HPDE6-E6E7 (cell line): ENCODE measurements around the gene IGFL1.
A peak's percentile ranks its signal among the peaks of the same experiment; 100 is the strongest.
"Not testable (repeated sequence)": the region's sequence is repeated elsewhere in the genome, so short reads cannot be mapped to it uniquely, and the experiment has no call there.

Experiments
- DNase-seq: peaks from one replicate; pipeline ENCODE4 v3.0.0; 2011; ENCODE audit warnings: missing footprints; ENCODE audit errors: extremely low spot score

Gene IGFL1

DNA sequence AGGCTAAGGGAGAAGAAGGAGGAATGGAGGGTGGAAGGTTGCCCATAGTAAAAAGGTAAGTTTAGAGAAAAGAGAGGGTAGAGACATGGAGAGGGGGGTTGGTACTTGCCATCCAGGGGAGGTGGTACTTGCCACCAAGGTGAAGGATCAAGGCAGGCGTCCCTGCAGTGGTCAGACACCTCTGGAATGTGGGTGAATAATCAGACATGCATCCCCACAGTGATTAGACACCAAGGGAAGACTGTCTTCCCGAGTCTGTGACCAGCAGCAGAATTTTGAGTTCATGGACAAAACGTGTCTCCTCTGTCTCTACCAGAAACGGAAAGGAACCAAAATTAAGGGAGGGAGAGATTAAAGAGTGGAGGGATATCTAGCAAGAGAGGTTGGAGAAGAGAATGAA is 27.1 kb upstream of the IGFL1 start:
- DNase-seq, result no peak

DNA sequence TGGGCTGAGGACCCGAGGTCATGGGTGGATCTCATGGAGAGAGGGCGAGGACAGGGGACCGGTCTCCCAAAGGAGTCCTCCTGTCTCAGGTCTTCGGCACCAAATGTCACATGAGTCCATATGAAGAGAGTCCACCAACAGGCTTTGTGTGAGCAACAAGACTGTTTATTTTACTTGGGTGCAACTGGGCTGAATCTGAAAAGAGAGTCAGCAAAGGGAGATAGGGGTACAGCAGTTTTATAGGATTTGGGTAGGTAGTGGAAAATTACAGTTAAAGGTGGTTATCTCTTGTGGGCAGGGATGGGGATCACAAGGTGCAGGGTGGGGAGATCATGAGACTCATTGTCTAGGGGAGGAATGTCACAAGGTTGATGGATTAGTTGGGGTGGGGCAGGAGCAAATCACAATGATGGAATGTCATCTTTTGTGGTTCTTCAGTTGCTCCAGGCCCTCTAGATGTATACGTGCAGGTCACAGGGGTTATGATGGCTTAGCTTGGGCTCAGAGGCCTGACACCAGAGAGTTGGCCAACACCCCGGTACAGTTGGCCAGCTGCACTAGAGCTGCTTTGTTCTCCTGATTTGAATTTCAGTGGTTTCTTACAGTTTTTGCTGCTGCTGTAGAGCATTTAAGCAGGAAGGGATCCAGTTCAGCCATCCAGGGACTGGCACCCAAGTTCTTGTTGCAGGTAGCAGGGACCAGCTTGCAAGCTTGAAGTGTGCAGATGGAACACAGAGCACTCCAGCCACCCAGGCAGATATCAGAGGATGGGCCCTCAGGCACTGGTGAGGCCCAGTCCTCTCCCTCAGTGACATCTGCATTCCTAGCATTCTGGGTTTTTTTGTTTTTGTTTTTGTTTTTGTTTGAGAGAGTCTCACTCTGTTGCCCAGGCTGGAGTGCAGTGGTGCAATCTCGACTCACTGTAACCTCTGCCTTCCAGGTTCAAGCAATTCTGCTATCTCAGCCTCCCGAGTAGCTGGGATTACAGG is 26.4 kb upstream of the IGFL1 start:
- DNase-seq, result no peak

DNA sequence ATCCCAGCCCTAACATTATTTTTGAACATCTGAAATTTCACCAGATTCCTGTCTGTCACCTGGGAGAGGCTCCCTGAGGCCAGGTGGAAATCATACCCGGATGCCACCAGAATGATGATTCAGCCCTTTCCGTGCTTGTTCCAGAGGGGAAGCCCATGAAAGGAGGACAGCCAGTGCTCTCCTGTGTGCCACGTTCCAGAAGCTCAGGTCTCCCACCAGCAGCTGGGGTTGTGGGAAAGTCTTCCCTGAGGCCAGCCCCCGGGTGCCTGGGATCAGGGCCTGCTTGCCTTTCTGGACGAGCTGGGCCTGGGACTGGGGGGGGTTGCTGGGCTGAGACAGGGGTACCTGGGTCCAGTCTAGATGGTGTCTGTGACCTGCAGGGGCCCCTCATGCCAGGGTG is 25.5 kb upstream of the IGFL1 start:
- no peak for DNase-seq

DNA sequence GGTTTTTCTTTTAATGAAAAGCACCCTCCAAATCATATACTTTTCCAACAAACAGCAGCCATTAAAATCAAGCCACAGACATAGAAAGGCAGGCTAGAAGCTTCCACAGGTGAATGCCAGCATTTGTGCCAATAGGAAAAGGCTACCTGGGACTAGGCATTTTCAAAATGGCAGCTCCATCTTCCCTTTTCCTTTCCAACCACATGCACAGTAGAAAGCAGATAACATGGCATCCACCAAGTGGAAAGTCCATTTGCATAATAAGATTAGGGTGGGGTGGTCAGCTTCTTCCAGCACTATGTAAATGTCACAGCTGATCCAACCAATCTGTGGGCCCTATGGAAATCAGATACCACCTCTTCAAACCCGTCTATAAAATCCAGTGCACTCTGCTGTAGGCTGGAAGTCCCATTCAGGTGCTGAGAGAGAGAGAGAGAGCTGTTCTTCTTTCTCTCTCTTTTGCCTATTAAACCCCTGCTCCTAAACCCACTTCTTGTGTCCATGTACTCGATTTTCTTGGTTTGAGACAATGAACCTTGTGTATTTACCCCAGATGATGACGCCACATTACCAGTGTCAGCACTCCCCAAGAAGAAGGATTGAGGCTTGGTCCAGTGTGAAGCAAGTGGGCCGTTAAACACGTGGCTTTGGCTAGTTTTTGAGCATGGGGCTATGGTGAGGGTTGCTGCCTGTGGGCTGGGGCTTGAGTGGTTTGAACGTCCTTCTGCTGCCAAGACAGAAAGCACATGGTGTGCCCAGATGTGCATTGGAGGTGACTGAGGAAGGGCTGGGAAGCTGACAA is 24.2 kb upstream of the IGFL1 start:
- DNase-seq, result no peak

DNA sequence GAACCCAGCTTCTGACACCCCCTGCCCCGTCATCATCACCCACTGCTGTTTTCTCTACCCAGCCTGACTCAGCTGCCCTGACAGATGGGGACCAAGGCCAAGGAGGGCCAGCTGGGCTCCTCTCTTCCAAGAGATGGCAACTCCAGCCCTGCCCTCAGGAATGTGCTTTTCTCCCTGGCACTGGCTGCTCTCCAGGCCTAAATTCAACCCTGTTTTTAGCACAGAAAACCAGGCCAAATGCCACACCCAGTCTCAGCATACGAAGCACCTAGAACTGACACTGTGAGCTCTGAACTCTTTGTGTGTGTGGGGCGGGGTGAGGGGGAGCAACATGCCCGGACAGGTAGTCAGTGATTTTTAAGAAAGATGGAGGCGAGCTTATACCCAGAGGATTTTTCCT is 23.4 kb upstream of the IGFL1 start:
- DNase-seq, result peak; percentile 65

DNA sequence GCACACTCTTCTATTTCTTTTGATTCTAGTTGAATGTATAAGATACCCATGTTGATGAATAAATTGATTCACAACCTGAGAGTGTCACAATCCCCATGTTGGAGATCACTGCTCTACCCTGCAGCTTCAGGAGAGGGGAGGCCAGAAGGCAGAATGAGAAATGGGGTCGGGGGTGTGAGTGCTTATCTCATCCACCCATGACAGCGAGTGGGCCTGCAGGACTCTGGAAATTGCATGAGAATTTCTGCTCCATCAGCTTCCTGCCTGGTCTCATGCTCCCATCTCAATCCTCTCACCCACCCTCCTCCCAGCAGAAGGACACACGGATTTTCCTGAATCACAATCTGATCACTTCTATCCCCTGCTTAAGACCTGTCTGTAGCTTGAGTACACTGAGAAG is 22.9 kb upstream of the IGFL1 start:
- DNase-seq, result no peak

DNA sequence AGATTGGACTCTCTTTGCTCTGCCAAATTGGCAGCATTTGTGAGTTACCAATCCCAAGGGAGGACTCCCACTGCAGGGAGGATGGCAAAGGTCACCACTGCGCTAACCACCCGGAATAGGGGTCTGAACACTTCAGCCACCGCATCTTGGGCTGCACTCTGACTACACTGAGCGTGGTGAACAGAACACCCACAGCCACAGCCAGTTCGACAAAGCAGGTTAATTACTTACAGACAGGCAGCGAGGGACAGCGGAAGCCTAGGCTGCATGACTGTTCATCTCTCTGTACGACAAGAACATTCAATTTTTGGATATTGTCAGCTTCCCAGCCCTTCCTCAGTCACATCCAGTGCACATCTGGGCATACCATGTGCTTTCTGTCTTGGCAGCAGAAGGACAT is 21.7 kb upstream of the IGFL1 start:
- not testable (repeated sequence) for DNase-seq

DNA sequence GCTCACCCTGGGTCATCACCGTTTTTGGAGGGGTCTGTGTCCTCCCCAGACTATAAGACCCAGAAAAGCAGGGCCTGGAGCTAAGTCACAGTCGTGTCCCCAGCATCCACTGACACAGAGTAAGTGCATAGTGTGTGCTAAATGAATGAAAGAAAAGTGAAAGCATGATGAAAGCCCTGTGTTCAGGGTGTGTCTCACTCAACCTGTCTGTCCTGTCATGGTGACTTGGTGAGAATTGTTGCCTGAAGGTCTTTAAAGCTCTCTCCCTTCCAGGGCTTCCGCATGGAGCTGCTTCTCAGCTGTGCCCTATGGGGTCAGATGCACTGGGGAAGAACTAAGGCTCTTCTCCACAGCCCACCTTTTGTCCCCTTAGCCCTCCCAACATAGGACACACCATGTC is 20.5 kb upstream of the IGFL1 start:
- no peak for DNase-seq

DNA sequence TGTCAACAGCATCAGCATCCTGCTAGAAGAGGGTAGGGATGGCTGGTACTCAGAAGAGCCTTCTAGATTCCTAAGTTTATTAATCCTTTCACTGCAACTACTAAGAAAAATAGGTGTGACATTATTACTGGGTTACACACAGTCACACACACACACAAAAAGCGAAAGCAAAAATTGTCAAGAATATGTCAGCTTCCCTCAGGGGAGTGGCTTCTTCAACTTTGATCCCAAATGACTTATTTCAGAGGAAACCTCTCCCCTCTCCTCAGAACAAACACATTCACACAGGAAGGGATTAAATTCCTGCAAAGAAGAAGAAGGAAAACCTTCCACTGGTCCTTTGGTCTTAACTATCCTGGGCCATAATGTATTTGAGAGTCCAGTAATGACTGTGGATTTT is 20.1 kb upstream of the IGFL1 start:
- DNase-seq, result no peak

DNA sequence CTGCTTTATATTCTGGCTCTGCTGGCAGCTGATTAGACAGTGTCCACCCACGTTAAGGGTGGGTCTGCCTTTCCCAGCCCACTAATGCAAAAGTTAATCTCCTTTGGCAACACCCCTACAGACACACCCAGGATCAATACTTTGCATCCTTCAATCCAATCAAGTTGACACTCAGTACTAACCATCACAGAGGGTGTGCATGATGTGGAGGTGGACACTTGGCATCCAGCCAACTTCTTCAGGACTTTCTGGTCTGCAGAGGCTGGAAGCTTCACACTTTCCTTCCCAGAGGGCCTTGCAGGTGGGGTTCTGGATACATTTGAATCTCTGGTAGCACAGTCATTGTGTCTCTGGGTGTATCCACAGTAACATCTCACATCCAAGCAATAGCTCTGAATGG is 18.9 kb upstream of the IGFL1 start:
- DNase-seq, result no peak

DNA sequence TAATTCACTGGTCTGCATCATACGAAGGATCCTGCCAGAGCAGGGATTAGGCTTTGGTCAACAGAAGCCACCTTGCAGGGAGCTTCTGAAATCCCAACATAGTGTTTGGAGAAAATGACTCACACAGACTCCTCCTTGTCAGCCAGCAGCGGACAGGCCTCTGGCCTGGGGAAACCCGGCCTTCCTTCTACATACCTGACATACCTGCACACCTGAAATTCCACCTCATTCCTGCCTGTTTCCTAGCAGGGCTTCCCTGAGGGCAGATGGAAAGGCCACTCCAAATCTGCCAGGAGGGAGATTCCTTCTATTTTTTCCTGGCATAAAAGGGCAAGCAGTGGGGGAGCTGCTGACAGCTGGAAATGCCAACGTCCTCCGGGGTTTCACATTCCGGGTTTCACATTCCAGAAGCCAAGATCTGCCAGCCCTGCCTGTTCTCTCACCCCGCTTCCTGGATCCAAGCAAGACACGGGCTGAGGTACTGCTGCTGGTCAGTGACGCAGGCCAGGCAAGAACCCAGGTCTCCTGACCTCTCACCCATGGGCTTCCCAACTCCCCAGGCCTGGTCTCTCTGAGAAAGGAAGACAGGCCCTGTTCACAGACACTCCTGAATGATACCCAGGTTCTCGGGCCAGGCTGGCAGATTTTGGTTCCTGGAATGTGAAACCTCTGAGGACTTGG is 18.2 kb upstream of the IGFL1 start:
- DNase-seq, result no peak

DNA sequence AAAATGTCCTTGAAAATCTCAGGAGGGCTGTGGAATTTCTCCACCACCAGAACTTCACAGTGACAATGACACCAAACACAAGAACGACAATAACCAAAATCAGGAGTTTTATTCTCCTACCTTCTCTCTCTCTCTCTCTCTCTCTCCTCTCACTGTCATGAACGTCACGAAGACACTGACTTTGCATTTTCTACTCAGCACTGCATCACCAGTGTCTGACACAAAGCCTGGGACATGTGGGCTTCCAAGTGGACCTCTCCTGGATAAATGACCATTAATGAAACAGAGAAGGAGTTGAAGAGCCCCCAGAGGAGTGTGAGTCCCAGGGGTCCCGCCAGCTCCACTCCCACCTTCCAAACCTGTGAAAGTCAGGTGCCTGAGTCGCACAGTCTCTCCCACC is 16.9 kb upstream of the IGFL1 start:
- DNase-seq, result not testable (repeated sequence)

DNA sequence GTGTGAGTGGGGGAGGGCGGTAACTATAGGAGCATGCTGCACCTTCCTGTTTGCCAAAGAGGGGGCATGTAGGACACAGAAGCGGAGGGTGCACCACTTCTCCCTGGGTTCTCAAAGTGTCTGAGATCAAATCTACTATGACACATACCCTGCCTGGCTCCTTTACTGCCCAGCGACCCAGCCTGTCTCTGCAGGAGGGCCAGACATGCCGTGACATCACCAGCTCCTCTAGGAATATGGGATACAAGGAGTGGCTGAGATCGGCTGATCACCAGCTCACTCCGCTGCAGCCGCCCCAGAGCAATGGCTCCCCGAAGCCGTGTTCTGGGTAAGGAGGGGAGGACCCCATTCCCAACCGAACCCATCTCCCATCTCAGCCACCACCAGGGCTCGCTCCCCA is 16.4 kb upstream of the IGFL1 start:
- DNase-seq, result no peak

DNA sequence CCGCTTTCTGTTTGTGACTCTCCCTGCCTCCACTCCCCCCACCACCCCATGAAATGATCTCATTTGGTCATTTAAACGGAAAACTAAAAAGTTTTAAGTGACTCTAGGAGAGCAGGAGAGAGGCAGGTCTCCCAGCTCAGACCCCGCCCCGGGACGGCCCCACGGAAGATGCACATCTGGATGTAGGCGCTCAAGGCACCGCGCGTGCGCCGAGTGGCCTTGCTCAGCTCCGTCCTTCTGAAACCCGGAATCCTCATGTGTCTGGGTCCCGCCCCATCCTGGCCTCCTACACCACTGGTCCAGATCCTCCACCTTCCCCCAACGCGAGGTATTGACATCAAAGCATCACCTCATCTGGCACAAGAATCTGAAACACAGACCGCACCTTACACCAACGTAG is 15.7 kb upstream of the IGFL1 start:
- no peak for DNase-seq

DNA sequence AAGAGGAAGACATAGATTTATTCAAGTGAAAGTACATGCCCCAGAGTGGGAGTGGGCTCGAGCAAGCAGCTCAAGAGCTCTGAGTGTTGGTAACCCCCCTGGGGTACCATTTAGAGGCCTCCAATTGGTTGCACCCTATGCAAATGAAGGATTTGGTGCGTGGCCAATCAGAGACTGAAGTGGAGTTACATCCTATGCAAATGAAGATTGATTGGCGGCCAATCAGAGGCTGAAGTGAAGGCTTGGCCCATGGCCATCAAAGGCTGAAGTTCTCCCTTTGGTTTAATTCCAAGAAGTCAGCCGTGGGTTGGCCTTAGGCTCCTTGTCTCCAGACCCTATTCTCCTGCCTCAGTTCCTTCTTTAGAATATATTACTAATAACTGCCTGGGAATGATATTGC is 12.9 kb upstream of the IGFL1 start:
- no peak for DNase-seq

DNA sequence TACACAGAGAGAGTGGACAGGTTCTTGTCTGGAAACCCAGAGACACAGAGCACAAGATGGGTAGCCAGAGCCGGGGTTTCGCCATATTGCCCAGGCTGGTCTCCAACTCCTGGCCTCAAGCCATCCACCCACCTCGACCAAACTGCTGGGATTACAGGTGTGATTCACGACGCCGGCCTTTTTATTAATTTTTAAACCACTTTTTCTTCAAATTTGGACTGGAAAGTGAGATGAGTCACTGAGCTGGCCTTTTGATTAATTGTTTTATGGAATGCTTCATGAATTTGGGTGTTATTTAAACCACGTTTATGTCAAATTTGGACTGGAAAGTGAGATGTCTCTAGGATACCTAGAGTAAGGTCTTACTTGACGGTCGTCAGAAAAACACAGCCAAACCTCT is 12.1 kb upstream of the IGFL1 start:
- no peak for DNase-seq

DNA sequence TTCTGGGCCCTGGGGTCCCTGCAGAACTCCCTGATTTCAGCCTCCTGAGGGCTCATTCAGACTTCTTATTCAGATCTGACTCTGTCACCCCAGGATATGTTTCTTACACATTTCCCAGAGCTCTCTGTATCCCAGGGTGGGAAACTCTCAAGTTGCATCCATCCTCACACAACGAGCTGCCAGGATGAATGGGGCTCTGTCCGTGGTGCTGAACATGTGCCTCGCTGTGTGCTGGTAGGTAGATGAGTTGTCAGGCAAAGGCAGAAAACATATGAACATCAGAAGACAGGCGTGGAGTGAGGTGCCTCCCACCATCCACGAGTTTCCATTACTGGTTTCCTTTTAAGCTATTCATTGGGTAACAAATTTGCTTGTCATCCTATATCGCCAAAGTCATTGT is 11.4 kb upstream of the IGFL1 start:
- no peak for DNase-seq

DNA sequence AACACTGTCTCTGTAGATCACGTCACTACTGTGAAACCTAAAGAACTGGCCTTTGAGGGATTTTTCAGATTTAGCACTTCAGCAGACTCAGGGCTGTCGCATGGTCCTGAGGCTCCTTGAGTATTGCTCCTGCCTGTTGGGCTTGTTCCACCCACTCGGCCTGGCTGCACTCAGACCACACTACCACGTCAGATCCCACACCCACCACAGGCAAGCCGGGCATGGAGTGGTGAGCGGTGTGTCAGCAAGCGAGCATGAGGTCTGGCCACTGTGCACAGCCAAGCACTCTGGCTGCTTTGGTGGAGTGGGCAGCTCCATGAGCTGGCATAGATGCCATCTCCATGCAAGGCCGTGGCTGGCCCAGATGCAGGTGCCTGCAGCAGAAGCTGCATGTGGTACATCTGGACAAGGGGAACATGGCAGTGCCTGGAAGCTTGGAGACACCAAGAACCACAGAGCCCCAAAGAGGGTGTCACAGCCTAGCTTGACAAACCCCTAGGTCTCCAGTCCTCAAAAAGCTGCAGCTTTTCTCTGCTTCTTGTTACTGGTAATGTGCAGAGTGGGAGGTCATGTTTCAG is 9.4 kb upstream of the IGFL1 start:
- DNase-seq, result no peak

DNA sequence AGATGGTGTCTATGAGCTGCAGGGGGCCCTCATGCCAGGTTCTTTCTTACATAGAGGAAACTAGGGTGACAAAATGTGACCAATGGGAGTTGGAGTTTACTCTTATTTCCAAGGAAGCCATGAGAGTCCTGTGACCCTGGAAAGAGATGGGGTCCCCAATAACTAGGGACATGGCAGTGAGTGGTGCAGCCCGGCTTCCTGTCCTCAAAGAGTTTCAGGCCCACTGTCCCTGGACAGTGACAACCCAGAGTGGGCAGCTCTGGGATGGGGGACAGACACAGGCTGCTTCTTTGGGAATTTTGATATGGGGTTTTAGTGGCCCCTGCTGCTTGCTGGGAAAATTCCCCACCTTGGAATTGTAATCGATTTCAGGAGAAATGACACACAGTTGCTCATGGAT is 8.4 kb upstream of the IGFL1 start:
- DNase-seq, result no peak

DNA sequence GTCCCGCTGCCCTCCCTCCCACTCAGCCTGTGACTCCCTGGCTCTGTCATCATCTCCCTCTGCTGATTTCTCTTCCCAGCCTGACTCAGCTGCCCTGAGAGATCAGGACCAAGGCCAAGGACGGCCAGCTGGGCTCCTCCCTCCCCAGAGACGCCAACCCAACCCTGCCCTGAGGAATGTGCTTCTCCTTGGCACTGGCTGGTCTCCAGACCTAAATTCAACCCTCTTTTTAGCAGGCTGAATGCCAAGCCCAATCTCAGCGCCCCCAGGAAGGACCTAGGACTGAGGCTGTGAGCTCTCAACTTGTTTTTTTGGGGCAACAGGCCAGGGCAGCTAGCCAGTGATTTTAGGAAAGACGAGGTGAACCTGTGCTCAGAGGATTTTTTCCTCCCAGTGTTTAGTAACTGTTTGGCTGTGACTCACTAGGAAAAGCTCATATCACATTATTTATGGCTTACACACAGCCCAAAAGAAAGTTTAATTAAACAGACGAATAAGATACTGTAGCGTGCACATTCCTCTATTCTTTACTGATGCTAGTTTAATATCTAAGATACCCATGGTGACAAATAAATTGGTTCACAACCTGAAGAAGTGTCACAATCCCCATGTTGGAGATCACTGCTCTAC is 7.4 kb upstream of the IGFL1 start:
- DNase-seq, result peak; percentile 90

DNA sequence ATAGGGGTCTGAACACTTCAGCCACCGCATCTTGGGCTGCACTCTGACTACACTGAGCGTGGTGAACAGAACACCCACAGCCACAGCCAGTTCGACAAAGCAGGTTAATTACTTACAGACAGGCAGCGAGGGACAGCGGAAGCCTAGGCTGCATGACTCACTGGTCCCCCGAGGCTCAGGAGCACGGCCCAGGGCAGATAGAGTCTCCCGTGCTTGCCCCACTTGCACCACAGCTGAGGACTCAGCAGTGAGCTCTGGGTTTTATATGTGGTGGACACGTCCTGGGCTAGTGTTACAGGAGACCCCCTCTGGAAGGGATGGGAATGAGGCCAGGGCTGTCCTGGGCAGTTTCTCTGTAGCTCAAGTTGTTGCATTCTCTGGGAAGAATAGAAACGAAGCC is 5.8 kb upstream of the IGFL1 start:
- not testable (repeated sequence) for DNase-seq

DNA sequence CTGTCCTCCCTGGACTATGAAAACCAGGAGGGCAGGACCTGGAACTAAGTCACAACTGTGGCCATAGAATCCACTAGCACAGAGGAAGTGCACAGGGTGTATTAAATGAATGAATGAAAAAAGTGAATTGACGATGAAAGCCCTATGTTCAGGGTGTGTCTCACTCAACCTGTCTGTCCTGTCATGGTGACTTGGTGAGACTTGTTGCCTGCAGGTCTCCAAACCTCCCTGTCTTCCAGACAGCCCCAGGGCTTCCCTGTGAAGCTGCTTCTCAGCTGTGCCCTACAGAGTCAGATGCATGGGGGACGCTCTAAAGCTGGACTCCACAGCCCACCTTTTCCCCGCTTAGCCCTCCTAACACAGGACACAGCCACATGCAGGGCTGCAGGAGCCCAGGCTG is 4.8 kb upstream of the IGFL1 start:
- DNase-seq, result no peak
